HG03103 (cell line): ENCODE data around the gene MBNL1.

ENCODE experiments used
- ATAC-seq: cut with Tn5 transposase; IDR thresholded peaks from one replicate; pipeline ENCODE4 v1.9.1; 2021; ENCODE audit warnings: low read depth; ENCODE audit not compliant: unreplicated experiment

Gene MBNL1

DNA sequence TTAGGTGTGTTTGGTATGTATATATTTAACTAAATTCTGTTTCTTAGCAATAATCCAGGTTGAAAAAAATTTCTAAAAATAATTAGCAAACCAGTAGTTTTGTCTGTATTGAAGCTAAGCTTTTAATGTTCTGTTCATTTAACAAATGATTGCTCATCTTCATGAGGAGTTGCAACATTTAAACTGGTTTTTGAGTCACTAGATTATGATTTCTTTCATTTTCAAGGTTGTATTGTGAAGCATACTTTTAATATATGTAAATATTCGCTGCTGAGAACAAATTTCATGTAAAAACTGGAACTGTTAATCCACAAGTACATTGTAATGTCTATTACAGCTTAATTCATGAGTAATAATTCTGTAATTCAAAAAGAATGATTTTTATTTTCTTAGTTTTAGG is 192.7 kb downstream of the MBNL1 start:
- ATAC-seq = no peak

DNA sequence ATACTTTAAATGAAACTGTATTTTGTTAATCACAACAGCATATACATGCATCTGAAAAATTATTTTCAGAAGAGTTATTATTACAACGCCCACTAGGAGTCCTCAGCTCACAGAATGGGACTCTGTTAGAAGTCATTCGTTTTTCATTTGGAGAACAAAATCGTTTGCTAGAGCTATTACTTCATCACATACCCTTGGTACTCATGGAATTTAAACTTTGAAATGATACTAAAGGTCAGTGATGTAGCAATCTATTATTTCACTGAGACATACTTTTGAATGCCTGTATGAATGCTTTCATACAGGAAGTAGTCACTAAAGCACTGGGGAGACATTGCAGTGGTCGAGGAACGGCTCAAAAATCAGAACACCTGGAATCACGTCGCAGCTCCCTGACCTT is 198.1 kb downstream of the MBNL1 start:
- ATAC-seq = no peak

DNA sequence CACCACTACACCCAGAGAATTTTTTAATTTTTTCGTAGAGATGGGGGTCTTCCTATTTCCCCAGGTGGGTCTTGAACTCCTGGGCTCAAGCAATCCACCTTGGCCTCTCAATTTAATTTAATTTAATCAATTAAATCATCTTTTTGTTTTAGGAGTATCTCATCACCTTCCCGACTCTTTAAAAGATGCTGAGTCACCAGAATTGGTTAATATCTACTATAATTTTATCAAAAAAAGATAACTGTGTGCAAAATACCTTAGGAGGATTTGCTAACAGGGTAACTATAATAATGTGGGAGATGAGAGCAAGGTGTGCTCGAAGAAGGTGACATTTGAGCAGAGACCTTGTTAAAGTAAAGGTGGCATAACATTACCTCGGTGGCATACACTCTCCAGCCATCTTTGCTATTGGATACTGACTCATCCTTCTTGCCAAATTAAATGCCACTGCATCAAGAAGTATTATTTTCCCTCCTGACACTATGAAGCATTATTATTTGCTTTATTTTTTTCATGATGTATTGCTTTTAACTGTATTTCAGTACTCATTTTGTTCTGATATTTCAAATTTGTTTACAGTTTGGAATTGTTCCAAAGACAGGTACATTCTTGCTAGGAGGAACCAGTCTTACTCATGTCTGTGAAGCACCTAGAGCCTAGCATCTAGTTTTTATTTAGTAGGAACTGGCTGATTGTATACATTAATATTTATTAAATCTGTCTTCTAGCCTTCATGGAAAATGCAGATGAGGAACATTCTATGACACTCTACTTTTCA is 200.7 kb downstream of the MBNL1 start:
- no peak for ATAC-seq

DNA sequence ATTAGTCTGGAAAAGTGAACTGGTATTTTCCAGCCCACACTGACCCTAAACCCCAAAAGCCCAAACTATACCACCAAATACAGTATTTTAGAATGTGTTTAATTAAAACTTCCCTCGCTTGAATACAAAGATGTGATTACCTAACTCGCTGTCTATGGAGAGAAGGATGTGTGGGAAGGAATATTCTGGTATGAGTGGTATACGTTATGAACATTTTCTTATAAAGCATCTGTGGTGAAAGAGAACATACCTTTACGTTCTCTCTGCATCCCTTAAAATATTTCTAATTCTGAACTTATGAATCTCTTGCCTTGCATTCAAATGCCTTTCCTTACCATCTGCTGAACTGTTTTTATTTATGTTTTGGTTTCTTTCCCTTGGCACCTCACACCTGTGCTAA is 201.4 kb downstream of the MBNL1 start:
- no peak for ATAC-seq

DNA sequence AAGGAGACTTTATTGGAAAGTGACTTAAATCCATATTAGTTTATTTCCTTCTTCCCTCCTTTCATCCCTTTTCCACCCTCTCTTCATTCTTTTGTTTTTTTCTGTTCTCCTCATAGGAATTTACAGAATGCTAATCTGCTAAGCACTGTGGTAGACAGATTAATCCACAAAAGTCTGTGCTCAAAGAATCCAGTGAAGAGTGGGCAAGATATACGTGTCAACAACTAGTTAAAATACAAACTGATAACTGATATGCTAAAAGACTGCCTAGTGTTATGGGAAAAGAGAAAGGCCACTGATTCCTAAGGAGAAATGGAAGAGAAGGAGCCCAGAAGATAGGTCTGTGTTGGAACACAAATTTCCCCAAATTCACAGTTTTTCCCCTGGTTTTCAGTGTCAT is 202.2 kb downstream of the MBNL1 start:
- ATAC-seq = no peak

DNA sequence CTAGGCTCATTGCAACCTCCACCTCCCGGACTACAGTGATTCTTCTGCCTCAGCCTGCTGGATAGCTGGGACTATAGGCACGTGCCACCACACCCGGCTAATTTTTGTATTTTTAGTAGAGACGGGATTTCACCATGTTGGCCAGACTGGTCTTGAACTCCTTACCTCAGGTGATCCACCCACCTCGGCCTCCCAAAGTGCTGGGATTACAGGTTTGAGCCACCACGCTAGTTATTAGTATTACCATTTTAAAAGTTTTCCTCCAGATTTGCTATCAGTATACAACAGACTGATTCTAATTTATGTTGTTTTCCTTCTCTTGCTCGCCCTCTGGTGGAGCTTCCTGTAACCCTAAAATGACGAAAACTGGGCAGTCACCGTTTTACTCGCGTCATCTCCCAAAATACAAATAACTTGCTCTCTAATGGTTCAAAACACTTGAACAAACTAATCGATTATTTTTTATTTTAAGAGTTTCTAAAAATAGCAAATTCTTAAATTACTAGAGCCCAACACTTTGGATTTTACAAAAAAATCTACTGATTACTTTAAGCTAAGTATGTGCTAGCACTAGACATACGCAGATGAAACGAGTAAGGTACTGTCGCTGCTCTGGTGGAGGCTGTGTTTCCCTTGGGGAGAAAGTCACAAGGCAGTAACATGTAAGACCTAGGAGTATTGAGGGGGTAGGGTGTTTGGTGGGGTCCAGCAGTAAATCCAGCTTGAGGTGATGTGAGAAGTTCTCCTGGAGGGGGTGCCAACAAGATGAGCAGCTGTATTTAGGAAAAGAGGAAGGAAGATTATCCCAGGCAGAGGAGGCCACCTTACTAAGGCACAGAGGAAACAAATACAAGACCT is 203.3 kb downstream of the MBNL1 start:
- ATAC-seq = peak; percentile 46

DNA sequence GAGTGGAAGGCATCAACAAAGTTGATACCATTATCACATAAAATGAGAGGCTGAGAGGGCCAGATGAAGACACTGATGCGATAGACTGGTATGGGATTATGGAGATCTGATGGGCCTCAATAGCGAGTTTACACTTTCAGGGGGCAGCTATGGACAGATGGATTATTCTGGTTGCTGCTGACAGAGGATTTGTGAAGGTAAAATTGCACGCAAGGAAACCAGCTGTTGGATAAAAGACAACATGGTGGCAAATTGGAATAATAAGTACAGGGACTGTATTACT is 203.9 kb downstream of the MBNL1 start:
- ATAC-seq = no peak

DNA sequence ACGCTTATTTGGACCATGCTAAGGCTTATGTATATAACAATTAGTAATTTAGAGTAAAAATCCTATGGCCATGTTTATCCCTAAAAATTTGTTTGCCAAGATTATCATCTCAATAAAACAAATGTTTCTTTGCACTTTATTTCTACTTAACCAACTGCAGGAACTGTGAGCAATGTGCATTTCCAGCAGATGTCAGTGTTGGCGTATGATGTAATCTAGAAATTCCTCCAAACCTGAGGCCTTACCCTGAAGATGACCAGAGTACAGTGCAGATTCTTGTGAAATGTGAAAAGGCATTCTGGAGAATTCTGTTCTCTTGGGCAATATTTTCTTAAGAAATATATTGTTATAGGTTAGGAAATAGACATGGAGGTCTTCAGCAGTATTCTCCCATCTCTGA is 205.9 kb downstream of the MBNL1 start:
- ATAC-seq = peak; percentile 67

DNA sequence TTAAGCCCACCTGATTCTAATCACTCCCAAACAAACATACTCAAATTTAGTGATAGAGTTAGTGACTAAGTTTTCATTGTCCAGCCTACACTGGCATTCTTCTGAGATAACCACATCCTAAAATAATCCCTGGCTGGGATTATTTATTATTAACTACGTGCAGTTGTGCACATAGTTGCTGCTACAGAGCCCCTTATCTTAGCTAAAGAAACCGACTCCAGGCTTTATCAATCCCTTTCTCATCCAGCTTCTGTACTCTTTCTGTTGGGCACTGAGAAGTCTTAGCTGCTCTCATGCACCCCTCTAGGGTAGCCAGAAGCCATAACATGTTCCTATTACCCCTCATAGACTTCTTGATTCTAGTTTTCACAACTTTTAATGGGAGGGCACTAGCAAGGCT is 208.7 kb downstream of the MBNL1 start:
- no peak for ATAC-seq

DNA sequence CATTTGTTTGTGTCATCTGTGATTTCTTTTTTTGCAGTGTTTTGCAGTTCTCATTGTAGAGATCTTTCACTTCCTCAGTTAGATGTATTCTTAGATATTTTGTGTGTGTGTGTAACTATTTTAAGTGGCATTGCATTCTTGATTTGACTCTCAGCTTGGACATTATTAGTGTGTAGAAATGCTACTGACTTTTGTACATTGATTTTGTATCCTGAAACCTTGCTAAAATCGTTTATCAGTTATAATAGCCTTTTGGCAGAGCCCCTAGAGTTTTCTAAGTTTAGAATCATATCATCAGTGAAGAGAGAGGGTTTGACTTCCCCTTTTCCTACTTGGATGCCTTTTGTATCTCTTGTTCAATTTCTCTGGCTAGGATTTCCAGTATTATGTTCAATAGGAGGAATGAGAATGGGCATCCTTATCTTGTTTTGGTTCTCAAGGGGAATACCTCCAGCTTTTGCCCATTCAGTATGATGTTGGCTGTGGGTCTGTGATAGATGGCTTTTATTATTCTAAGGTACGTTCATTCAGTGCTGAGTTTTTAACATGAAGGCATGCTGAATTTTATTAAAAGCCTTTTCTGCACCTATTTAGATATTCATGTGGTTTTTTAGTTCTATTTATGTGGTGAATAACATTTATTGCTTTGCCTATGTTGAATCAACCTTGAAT is 211.7 kb downstream of the MBNL1 start:
- peak; percentile 80 for ATAC-seq

DNA sequence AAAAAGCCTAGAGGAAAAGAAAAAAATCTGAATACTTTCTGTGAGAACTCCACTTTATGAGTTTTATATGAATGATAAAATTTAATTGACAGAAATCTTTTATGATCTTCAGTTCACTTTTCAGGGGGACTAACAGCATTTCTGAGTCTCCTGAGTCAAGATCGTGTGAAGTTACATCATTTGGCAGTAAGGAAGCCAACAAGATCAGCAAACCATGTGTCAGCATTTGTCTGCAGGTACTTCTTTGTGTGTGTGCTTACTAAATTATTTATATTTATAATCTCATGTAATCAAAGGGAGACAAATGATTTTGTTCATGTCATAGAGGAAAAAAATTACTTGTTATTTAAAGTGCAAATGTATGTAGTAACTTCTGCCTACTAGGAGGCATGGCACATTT is 217.6 kb downstream of the MBNL1 start:
- ATAC-seq = no peak

DNA sequence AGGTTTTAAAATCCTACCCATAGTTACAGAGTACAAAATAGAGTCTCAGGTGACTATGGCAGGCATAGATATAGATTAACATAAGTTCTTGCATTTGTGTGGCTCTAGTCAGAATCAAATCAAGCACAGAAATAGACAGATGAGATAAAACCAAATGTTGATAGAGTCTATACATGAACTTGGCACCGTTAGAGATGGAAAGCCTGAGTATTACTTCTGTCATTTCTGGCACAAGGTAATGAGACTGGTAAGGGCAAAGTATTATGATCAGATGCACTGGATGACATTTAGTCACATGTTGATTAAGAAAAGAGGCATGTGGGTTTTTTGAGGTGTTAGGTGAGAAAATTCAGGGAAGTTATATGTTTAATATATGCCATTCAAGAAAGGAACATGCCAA is 219.7 kb downstream of the MBNL1 start:
- ATAC-seq = no peak

DNA sequence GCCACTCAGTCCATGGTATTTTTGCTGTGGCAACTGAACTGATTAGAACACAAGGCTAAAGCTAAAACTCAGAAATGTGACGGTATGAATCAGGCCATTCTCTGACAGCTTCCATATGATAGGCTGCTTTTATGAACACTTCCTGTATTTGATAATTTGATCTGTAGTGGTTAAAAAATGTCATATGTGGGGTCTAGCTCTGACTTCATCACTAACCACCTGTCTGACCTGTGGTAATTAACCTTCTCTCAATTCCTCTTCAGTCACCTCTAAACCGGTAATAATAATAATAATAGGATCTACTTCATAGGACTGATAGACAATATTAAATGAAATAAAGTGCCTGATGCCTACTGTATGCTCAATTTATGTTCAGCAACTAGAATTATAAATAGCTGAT is 223.2 kb downstream of the MBNL1 start:
- ATAC-seq = peak; percentile 45

DNA sequence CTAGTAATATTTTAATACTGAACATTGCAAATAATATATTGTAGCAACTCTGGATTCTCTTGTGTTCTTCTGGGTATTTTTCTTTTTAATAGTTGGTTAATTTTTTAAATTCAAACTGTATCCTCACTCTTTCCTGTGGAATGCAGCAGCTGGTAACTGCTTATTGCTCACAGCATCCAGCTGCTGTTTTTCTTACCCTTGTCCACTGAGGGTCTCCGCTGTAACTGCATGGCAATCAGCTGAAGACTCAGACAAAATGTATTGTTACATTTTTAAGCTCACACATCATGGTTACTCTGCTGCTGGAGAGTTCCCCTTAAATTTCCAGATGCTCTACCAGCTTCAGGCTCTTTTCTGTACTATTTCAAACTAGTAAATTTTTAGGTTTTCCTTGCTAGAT is 227.6 kb downstream of the MBNL1 start:
- ATAC-seq = no peak

DNA sequence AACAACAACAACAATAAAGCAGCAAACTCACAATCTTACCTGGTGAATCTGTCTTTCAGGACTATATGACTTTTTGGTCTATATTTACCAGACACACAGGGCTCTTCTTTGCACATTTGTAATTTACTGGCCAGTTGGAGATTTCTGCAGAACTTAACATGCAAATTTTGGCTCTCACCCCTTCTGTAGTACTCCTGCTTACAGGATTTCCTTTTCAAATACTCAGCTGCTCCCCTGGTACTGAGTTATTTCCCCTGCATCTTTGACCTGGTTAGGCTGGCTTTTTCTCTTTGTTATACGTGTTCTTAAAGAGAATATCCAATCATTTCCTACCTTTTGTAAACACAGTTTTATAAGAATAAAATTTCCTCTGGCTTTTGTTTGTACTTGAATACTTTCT is 228.0 kb downstream of the MBNL1 start:
- ATAC-seq = no peak

DNA sequence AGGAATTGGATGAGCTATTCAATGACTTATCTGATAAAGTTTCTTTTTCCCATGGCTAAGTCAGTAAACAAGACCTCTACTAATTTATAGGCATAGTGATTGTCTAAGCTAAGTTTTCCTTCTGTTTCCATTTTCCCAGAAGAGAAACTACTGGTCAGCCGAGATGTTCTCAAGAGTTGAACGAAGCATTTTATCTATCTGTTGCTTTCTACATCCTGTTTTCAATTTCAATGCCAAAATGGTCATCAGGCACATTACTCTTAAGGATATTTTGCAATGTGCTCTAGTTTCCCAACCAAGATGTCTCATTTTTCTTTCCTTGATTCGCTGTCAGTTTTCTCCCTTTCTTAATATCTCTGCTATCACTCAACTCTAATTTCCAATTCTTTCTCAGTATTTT is 228.7 kb downstream of the MBNL1 start:
- no peak for ATAC-seq

DNA sequence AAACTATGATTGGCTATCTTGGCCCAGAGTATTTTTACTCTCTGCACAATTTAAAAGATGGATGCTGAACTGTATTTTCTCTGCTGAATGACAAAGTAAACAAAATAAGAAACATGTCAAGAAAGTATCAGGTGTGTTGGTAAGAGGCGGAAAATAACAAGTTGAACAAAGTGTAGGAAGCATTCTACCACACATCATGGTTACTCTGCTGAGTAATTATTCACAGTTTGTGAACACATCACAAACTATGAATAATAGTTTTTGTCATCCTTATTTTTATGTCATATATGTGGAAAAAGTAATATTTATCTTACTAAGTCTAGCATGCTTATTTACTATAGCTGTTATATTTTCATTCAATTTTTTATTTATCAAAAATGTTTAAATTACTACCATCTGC is 229.2 kb downstream of the MBNL1 start:
- ATAC-seq = no peak

DNA sequence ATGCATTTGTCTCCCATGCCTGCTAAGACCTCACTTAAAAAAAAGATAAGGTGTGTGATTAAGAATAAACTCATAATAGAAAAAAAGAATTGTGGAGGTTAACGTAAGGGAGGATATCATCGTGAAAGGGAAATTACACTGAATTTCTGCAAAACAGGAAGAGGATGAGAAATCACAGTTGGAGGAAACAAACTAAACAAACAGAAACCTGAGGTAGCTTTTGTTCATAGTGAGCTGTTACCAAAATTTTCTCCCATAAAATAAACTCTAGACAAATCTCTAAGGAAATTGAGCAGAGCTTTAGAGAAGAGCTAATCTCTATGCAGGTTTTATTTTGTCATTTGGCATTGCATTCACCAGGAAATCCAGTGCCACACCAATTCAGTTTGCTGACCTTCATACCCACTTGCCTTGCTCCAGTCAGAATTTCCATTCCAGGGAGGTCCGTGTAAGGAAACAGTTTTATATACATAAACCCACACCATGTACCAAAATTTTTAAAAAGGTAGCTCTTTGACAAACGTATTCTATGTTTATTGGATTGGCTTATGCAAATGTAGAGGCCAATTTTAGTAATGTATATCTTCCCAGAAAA is 231.2 kb downstream of the MBNL1 start:
- no peak for ATAC-seq

DNA sequence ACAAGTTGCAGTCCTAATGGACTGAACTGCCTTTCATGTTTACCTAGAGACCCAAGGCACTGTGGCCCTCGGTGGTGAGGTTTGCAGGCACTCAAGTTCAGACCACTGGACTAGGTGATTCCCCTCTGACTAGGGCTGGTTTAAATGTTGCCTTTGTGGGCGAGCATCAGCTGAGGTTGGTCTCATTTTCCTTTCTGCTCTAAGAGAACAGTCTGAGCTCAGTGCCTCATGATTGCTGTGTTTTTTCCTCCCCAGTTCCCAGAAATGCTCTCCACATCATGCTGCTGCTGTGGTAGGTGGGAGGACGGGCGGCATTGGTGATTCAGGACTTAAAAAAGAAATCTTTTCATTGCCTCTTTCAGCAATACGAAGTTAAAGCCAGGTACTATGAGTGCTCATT is 237.2 kb downstream of the MBNL1 start:
- peak; percentile 92 for ATAC-seq

DNA sequence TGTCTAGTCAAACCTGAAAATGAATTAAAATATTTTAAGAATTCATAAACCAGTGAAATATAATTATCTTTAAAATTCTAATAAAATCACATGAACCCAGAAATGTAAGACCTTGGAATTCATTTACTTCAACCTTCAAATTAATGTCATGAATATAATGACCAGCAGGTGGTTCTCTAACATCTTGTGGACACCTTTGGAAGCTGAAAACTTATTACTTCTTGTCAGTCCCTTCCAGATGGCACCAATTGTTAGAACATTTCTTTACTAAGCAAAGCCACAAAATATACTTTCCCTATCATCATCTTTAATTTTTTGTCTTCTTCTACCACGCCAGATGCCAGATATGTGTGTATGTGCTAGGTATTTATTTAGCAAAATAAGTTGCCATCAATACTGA is 240.0 kb downstream of the MBNL1 start:
- ATAC-seq = no peak

DNA sequence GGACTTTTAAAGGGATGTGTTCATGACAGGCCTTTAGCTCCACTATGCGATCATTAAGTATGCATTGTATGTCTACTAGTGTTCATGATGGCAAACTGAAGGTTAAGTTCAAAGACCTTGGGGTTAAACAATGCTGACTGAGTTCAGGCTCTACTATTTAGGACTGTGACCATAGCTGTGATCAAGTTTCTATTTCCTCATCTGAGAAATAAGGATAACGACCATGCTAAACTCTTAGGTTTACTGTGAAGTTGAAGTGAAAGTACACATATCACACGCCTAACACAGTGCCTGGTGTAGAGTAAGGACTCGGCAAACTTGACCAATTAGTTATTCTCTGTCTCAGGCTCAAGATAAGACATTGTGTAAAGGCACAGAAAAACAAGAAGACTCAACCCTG is 243.2 kb downstream of the MBNL1 start:
- peak; percentile 79 for ATAC-seq
